Astrocyte (in vitro differentiated cells and primary cell): Measurements from ENCODE around the gene ZNF630. TPM values are rescaled to one million over a fixed set of nuclear protein-coding genes. Genes with fewer than 3 reads are reported as not detected.
A peak's percentile ranks its signal among the peaks of the same experiment; 100 is the strongest.
"Not testable (repeated sequence)": the region's sequence is repeated elsewhere in the genome, so short reads cannot be mapped to it uniquely, and the experiment has no call there.

Experiments
- DNase-seq: peaks from one replicate; pipeline ENCODE4 v3.0.0-alpha.2; 2010; ENCODE audit warnings: low read depth
- FAIRE-seq: peaks from 2 replicates; lab custom pipeline; 2011; peaks lifted over from hg19 to GRCh38; lab: Jason Lieb, UNC
- H2AFZ ChIP-seq: 2 replicates; pipeline ENCODE4 v1.6.0; 2012; ENCODE audit warnings: low read depth, low read length, inconsistent platforms
- H3K27ac ChIP-seq: 2 replicates; pipeline ENCODE4 v1.5.1; 2011; ENCODE audit warnings: low read depth, low read length, inconsistent platforms
- H3K27me3 ChIP-seq: 2 replicates; pipeline ENCODE4 v1.6.0; 2011; ENCODE audit warnings: low read length, inconsistent platforms; ENCODE audit not compliant: insufficient read depth
- H3K36me3 ChIP-seq: 2 replicates; pipeline ENCODE4 v1.5.1; 2011; ENCODE audit warnings: low read length, inconsistent platforms; ENCODE audit not compliant: insufficient read depth
- H3K4me1 ChIP-seq: 2 replicates; pipeline ENCODE4 v1.5.1; 2011; ENCODE audit warnings: low read length, inconsistent platforms; ENCODE audit not compliant: insufficient read depth
- H3K4me2 ChIP-seq: 2 replicates; pipeline ENCODE4 v1.6.0; 2012; ENCODE audit warnings: low read length, inconsistent platforms
- H3K4me3 ChIP-seq: 2 replicates; pipeline ENCODE4 v1.5.1; 2011; ENCODE audit warnings: low read depth, mild to moderate bottlenecking, low read length, inconsistent platforms; ENCODE audit not compliant: insufficient read depth
- H3K79me2 ChIP-seq: 2 replicates; pipeline ENCODE4 v1.6.0; 2012; ENCODE audit warnings: mild to moderate bottlenecking, low read length, inconsistent platforms; ENCODE audit not compliant: insufficient read depth
- H3K9ac ChIP-seq: 2 replicates; pipeline ENCODE4 v1.6.0; 2012; ENCODE audit warnings: mild to moderate bottlenecking, low read length, inconsistent platforms
- H3K9me3 ChIP-seq: 2 replicates; pipeline ENCODE4 v1.5.1; 2012; ENCODE audit warnings: low read depth, mild to moderate bottlenecking, low read length, inconsistent platforms; ENCODE audit not compliant: insufficient read depth
- H4K20me1 ChIP-seq: 2 replicates; pipeline ENCODE4 v1.6.0; 2012; ENCODE audit warnings: low read length, inconsistent platforms; ENCODE audit not compliant: insufficient read depth
- H3K27ac Mint-ChIP-seq: one replicate; pipeline ENCODE4 v1.8.0; 2021; ENCODE audit warnings: mild to moderate bottlenecking, mixed read lengths; ENCODE audit not compliant: unreplicated experiment
- H3K27me3 Mint-ChIP-seq: one replicate; pipeline ENCODE4 v1.8.0; 2021; ENCODE audit warnings: low read depth, mixed read lengths; ENCODE audit not compliant: unreplicated experiment
- H3K36me3 Mint-ChIP-seq: one replicate; pipeline ENCODE4 v1.8.0; 2021; ENCODE audit warnings: low read depth, mixed read lengths; ENCODE audit not compliant: unreplicated experiment
- H3K4me1 Mint-ChIP-seq: one replicate; pipeline ENCODE4 v1.8.0; 2021; ENCODE audit warnings: low read depth, mixed read lengths; ENCODE audit not compliant: unreplicated experiment
- H3K4me3 Mint-ChIP-seq: one replicate; pipeline ENCODE4 v1.8.0; 2021; ENCODE audit warnings: mild to moderate bottlenecking, moderate library complexity, mixed read lengths; ENCODE audit not compliant: unreplicated experiment
- H3K9me3 Mint-ChIP-seq: one replicate; pipeline ENCODE4 v1.8.0; 2021; ENCODE audit warnings: mild to moderate bottlenecking, mixed read lengths; ENCODE audit not compliant: unreplicated experiment
- EZH2 ChIP-seq: IDR thresholded peaks from 2 replicates; pipeline ENCODE4 v1.6.1; 2012; ENCODE audit warnings: mild to moderate bottlenecking, low read length, inconsistent platforms; ENCODE audit not compliant: insufficient read depth
- total RNA-seq: library from RNA; stranded (reverse); gene quantifications from 2 replicates; pipeline ENCODE4 v1.2.1, GENCODE V29; 2021
- TF ChIP-seq, protein P1 (sequence below): IDR thresholded peaks from 2 replicates; pipeline ENCODE4 v1.5.1; 2011; ENCODE audit warnings: low read depth, mild to moderate bottlenecking, inconsistent platforms, low read length, moderate library complexity; ENCODE audit not compliant: insufficient read depth

ZNF630 gene
- total RNA-seq, 1 donor from 2014 or later = 1.3 TPM

DNA sequence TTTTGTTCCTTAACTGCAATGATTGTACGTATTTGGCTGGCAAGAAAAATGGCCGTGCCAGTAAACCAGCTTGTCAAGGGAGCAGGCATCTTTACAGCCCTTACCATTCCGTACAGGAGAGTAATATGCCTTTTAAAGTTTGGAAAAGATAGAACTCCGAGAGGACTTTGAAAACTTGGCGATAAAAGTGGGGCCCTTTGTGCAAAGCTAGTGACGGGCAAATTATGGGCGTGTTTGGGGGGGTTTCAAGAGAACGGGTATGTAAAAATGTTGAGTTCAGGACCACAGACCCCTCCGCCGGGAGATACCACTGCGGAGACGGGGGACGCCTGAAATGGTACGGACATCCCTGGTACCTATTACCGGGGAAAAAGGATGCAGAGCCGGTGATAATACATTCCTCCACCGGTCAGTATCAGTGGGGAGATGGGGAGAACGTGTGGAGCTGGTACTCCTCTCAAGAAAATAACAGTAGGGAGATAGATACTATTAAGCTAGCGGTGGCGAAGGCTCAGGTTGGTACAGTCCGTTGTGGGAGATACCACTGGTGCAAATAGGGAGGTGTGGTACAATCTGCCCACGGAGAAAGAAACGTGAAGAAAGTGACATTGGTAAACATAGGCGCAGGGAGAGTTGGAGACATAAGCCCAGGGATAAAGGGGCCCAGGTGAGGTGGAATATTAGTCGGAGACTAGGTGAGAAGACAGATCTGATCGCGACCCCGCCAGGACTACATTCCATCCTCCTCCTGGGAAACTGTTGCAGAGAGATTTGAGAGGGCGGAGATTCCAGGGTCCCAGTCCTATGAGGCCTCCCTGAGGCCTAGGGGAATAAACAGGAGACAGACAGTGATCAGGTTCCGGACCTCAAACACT, 50.2 kb downstream of the ZNF630 start:
- Histone ChIP-seq H3K36me3 (no peaks in the 10 kb centered on the region), H2AFZ (peak overlapping the region; percentile 97), H3K4me3 (peak overlapping the region; percentile 91), H3K27ac (peak overlapping the region; percentile 99), H3K9me3 (no peaks in the 10 kb centered on the region), H4K20me1 (no peaks in the 10 kb centered on the region), H3K4me1 (peaks cover 2% of the 10 kb centered on the region), H3K4me2 (peak overlapping the region; percentile 94), H3K27me3 (no peaks in the 10 kb centered on the region), H3K79me2 (no peaks in the 10 kb centered on the region), H3K9ac (peak overlapping the region; percentile 100)
- Mint-ChIP-seq H3K36me3 (no peaks in the 10 kb centered on the region), H3K9me3 (no peaks in the 10 kb centered on the region), H3K27ac (peak overlapping the region; percentile 100), H3K27me3 (no peaks in the 10 kb centered on the region), H3K4me1 (peaks cover 3% of the 10 kb centered on the region), H3K4me3 (peak overlapping the region; percentile 87)
- DNase-seq (peak; percentile 81), FAIRE-seq (peak; percentile 86)
- TF ChIP-seq, protein P1, sequence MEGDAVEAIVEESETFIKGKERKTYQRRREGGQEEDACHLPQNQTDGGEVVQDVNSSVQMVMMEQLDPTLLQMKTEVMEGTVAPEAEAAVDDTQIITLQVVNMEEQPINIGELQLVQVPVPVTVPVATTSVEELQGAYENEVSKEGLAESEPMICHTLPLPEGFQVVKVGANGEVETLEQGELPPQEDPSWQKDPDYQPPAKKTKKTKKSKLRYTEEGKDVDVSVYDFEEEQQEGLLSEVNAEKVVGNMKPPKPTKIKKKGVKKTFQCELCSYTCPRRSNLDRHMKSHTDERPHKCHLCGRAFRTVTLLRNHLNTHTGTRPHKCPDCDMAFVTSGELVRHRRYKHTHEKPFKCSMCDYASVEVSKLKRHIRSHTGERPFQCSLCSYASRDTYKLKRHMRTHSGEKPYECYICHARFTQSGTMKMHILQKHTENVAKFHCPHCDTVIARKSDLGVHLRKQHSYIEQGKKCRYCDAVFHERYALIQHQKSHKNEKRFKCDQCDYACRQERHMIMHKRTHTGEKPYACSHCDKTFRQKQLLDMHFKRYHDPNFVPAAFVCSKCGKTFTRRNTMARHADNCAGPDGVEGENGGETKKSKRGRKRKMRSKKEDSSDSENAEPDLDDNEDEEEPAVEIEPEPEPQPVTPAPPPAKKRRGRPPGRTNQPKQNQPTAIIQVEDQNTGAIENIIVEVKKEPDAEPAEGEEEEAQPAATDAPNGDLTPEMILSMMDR = no peak
- TF ChIP-seq EZH2 = no peak

DNA sequence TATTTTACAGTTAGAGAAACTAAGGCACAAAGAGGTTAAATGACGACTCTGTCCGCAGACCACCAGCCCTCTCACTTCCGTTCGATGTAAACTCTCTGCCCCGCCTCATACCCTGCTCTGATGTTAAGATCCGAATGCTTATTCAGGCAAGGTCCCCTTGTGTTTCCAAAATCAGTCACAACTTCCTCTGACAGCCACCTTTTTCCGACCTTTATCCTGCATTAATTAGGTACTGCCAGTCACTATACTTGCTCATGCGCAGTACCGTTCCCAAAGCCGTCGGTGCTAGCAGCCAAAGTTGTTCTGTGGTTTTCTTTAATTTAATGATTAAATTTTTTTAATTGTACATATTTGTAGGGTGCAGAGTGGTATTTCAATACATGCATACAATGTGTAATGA, 51.0 kb downstream of the ZNF630 start:
- peak overlapping the region; percentile 87 for H3K4me3 Mint-ChIP-seq
- H3K9ac ChIP-seq = not testable (repeated sequence)

DNA sequence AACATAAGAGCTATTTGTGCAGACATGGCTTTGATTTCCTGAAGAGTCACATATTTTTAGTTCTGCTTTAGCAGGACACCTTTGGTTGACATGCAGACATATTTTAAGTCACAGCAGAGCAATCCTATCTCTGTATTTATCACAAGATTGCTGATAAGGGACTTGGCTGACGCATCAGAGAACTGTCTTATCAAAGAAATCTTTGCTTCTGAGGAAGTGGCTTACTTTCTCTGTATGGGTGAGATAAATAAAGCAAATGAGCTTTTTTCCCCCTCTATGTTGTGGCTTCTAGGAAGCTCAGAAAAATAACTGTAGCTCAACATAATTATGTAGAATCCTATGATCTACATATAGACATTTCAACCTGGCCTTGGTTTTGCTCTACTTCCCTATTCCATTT, 51.5 kb downstream of the ZNF630 start:
- H3K36me3 ChIP-seq, H3K9ac ChIP-seq, H3K9me3 ChIP-seq, H3K9me3 Mint-ChIP-seq, H4K20me1 ChIP-seq, H3K27me3 Mint-ChIP-seq, H3K79me2 ChIP-seq, H3K27me3 ChIP-seq, H3K27ac Mint-ChIP-seq, H3K27ac ChIP-seq, H3K4me1 Mint-ChIP-seq, H2AFZ ChIP-seq, H3K36me3 Mint-ChIP-seq, H3K4me3 ChIP-seq, H3K4me1 ChIP-seq, DNase-seq, H3K4me2 ChIP-seq, H3K4me3 Mint-ChIP-seq: not testable (repeated sequence)
- peak; percentile 100 for FAIRE-seq

More for the DNA sequence above, 51.0 kb downstream of the ZNF630 start:
- H2AFZ ChIP-seq = peak overlapping the region; percentile 97
- H3K79me2 ChIP-seq, H4K20me1 ChIP-seq, DNase-seq, H3K4me1 Mint-ChIP-seq, H3K27ac ChIP-seq, H3K9me3 ChIP-seq, H3K36me3 ChIP-seq, H3K9me3 Mint-ChIP-seq, FAIRE-seq, H3K4me1 ChIP-seq, H3K27ac Mint-ChIP-seq, H3K36me3 Mint-ChIP-seq, H3K27me3 Mint-ChIP-seq, H3K27me3 ChIP-seq: not testable (repeated sequence)
- H3K4me3 ChIP-seq = peak overlapping the region; percentile 91
- H3K4me2 ChIP-seq = peak overlapping the region; percentile 94

DNA sequence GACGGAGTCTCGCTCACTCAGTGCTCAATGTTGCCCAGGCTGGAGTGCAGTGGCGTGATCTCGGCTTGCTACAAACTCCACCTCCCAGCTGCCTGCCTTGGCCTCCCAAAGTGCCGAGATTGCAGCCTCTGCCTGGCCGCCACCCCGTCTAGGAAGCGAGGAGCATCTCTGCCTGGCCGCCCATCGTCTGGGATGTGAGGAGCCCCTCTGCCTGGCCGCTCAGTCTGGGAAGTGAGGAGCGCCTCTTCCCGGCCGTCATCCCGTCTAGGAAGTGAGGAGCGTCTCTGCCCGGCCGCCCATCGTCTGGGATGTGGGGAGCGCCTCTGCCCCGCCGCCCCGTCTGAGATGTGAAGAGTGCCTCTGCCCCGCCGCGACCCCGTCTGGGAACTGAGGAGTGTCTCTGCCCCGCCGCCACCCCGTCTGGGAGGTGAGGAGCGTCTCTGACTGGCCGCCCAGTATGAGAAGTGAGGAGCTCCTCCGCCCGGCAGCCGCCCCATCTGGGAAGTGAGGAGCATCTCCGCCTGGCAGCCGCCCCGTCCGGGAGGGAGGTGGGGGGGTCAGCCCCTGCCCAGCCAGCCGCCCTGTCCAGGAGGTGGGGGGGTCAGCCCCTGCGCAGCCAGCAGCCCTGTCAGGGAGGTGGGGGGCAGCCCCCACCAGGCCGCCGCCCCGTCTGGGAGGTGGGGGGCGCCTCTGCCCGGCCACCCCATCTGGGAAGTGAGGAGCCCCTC, 54.7 kb downstream of the ZNF630 start:
- not testable (repeated sequence) for H3K27ac ChIP-seq, H3K9me3 Mint-ChIP-seq, H3K9me3 ChIP-seq, DNase-seq, H3K4me3 ChIP-seq, H3K27ac Mint-ChIP-seq, H3K36me3 Mint-ChIP-seq, H3K27me3 ChIP-seq, H3K4me1 Mint-ChIP-seq, H3K4me3 Mint-ChIP-seq, H3K79me2 ChIP-seq, H3K36me3 ChIP-seq, FAIRE-seq, H3K27me3 Mint-ChIP-seq, H3K4me2 ChIP-seq, H3K4me1 ChIP-seq, H4K20me1 ChIP-seq, H3K9ac ChIP-seq, H2AFZ ChIP-seq

DNA sequence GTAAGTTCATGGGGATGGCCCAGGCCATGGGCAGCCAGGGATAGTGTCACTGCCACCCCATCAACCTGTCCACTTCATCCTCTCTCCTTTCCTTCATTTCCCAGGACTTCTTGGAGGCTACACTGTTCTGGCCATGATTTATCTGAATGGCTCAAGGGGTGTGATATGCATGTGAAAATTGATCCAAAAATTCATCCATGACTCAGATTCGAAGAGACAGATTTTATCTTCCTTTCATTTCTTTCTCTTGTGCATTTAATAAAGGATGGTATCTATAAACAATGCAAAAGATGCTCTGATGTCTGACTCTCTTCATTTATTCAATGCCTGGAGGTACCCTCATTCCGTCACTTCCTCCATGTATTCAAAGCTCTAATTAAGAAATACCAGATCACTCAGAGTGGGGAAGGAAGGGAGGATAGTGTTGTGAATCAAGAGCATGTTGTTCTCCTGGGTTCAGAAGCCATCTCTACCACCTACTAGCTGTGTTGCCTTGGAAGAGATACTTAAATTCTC, 61.9 kb downstream of the ZNF630 start:
- not testable (repeated sequence) for H2AFZ ChIP-seq, H3K9me3 ChIP-seq, H3K9ac ChIP-seq, H3K4me3 Mint-ChIP-seq, H3K27ac ChIP-seq, H3K27me3 Mint-ChIP-seq, H4K20me1 ChIP-seq, H3K27me3 ChIP-seq, H3K4me1 ChIP-seq, H3K36me3 ChIP-seq, H3K4me2 ChIP-seq, H3K4me1 Mint-ChIP-seq, H3K36me3 Mint-ChIP-seq, H3K9me3 Mint-ChIP-seq, H3K79me2 ChIP-seq, DNase-seq, H3K4me3 ChIP-seq, H3K27ac Mint-ChIP-seq
- FAIRE-seq = peak; percentile 92
